Dermis blood vessel endothelial cell (primary cell): Measurements from ENCODE around the gene EPYC. TPM values are rescaled to one million over a fixed set of nuclear protein-coding genes. Genes with fewer than 3 reads are reported as not detected.
"Not testable (repeated sequence)": the region's sequence is repeated elsewhere in the genome, so short reads cannot be mapped to it uniquely, and the experiment has no call there.

ENCODE experiments used
- DNase-seq: peaks from one replicate; pipeline ENCODE4 v3.0.0; 2010
- total RNA-seq: library from RNA; depleted of rRNA; stranded (reverse); fragments of >200 nt; gene quantifications from 2 replicates; pipeline ENCODE4 v1.2.3, GENCODE V29; 2014

The EPYC gene
- total RNA-seq, 1 donor from 2014 or later: not detected

- DNase-seq: no peak
Measured at GRCh38 chr12:90990611-90991010, 14.2 kb downstream of the EPYC start.

- no peak for DNase-seq
Measured at GRCh38 chr12:90989686-90990111, 15.1 kb downstream of the EPYC start.

GRCh38 chr12:90987520-90987919 is 17.3 kb downstream of the EPYC start:
- no peak for DNase-seq

GRCh38 chr12:90987101-90987500 is 17.7 kb downstream of the EPYC start:
- DNase-seq: no peak

GRCh38 chr12:90985331-90985730 is 19.4 kb downstream of the EPYC start:
- DNase-seq: not testable (repeated sequence)

- DNase-seq: no peak
Measured at GRCh38 chr12:90984114-90984513, 20.7 kb downstream of the EPYC start.

- no peak for DNase-seq
Measured at GRCh38 chr12:90982170-90982569, 22.6 kb downstream of the EPYC start.

- DNase-seq: no peak
Measured at GRCh38 chr12:90979951-90980350, 24.8 kb downstream of the EPYC start.

GRCh38 chr12:90979019-90979418 is 25.8 kb downstream of the EPYC start:
- no peak for DNase-seq

GRCh38 chr12:90978117-90978770 is 26.5 kb downstream of the EPYC start:
- peak; percentile 62 for DNase-seq

GRCh38 chr12:90977224-90977623 is 27.5 kb downstream of the EPYC start:
- DNase-seq: no peak

- DNase-seq: no peak
Measured at GRCh38 chr12:90974286-90974685, 30.5 kb downstream of the EPYC start.

GRCh38 chr12:90972226-90972625 is 32.5 kb downstream of the EPYC start:
- DNase-seq: no peak

GRCh38 chr12:90970911-90971310 is 33.9 kb downstream of the EPYC start:
- DNase-seq: no peak

- DNase-seq: peak; percentile 61
Measured at GRCh38 chr12:90970471-90970870, 34.3 kb downstream of the EPYC start.

- DNase-seq: no peak
Measured at GRCh38 chr12:90969851-90970250, 34.9 kb downstream of the EPYC start.

- DNase-seq: no peak
Measured at GRCh38 chr12:90969346-90969745, 35.4 kb downstream of the EPYC start.

GRCh38 chr12:90965204-90965603 is 39.6 kb downstream of the EPYC start:
- DNase-seq: no peak

GRCh38 chr12:90964616-90965015 is 40.2 kb downstream of the EPYC start:
- no peak for DNase-seq

- no peak for DNase-seq
Measured at GRCh38 chr12:90963946-90964345, 40.8 kb downstream of the EPYC start.

- no peak for DNase-seq
Measured at GRCh38 chr12:90961154-90961553, 43.6 kb downstream of the EPYC start.

GRCh38 chr12:90959538-90960139 is 45.1 kb downstream of the EPYC start:
- DNase-seq: peak; percentile 70

GRCh38 chr12:90959032-90959431 is 45.7 kb downstream of the EPYC start:
- peak; percentile 23 for DNase-seq

GRCh38 chr12:90958347-90958746 is 46.4 kb downstream of the EPYC start:
- DNase-seq: no peak

GRCh38 chr12:90954921-90955320 is 49.9 kb downstream of the EPYC start, which contains the start of gene CCER1:
Gene CCER1 (minus strand): TSS chr12:90955176. CDS start chr12:90954742, 434 bp downstream.
- DNase-seq: no peak
